Adrenal gland (tissue), 5 donors: ENCODE measurements around the gene ZDBF2.

ENCODE experiments used
- POLR2A ChIP-seq, 2 donors: fragments of 450-650 bp; IDR thresholded peaks; one replicate each; pipeline ENCODE4 v1.6.1; 2017; ENCODE audit warnings: antibody characterized with exemption in 2 of 2, mild to moderate bottlenecking in 2 of 2, moderate library complexity in 1 of 2
- TF ChIP-seq, protein P1 (sequence below), 6 experiments: fragments of 450-650 bp in 4 of 6; fragments of 200-600 bp in 2 of 6; sonication (generic) in 1 of 6; IDR thresholded peaks; 1 replicate in 5 of 6; 2 replicates in 1 of 6; pipeline versions ENCODE4 v1.5.1 to v1.8.0; 2016 to 2021; ENCODE audit warnings: antibody characterized with exemption in 6 of 6, mild to moderate bottlenecking in 2 of 6, moderate library complexity in 1 of 6
- donor health status: DM: no; HTN: no; CAD: no.

DNA sequence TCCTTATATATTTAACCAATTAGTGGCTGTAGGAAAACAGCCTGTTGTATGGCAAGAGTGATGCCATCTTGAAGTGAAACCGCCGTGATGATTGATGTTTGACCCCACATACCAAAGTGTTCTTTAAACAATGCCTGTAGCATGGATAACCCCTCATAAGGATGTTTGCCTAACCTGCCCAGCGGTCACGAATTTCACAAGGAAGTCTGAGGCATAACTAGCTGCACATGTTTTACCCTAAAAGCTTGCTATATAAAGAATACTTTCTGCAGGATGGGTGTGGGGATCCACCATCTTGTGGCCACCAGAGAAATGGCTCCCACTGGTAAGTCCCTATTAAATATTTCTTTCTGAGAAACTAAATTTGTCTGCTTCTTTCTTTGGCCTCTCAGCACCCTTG, 68.7 kb downstream of the ZDBF2 start:
- TF ChIP-seq, protein P1, sequence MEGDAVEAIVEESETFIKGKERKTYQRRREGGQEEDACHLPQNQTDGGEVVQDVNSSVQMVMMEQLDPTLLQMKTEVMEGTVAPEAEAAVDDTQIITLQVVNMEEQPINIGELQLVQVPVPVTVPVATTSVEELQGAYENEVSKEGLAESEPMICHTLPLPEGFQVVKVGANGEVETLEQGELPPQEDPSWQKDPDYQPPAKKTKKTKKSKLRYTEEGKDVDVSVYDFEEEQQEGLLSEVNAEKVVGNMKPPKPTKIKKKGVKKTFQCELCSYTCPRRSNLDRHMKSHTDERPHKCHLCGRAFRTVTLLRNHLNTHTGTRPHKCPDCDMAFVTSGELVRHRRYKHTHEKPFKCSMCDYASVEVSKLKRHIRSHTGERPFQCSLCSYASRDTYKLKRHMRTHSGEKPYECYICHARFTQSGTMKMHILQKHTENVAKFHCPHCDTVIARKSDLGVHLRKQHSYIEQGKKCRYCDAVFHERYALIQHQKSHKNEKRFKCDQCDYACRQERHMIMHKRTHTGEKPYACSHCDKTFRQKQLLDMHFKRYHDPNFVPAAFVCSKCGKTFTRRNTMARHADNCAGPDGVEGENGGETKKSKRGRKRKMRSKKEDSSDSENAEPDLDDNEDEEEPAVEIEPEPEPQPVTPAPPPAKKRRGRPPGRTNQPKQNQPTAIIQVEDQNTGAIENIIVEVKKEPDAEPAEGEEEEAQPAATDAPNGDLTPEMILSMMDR (IDR thresholded peaks at IDR 0.05), result no peak
- no peak for TF ChIP-seq POLR2A (IDR thresholded peaks at IDR 0.05)
